ENCODE data around the gene KANSL1. TPM values are rescaled to one million over a fixed set of nuclear protein-coding genes. Genes with fewer than 3 reads are reported as not detected.

The KANSL1 gene
- total RNA-seq, 1 experiment from 2014 or later: 52.5 TPM

GRCh38 chr17:46163316-46163715, 29.9 kb downstream of the KANSL1 start:
- no TSS peak for BruUV-seq (replicated peaks)
- Histone ChIP-seq H3K4me1 (replicated peaks; ENCODE audit: insufficient read depth) (peaks cover 8% of the 10 kb centered on the region), H3K79me2 (ENCODE audit: low read depth) (peaks cover 99% of the 10 kb centered on the region), H3K9me3 (ENCODE audit: insufficient read depth, low read depth) (no peaks in the 10 kb centered on the region), H3F3A (ENCODE audit: insufficient read depth, low read depth) (no peaks in the 10 kb centered on the region; the same call in none of the 2 replicates), H3K27me3 (ENCODE audit: insufficient read depth, low read depth) (no peaks in the 10 kb centered on the region), H3K27ac (no peak overlapping the region), H4K20me1 (ENCODE audit: insufficient read depth) (peaks cover 90% of the 10 kb centered on the region), H3K36me3 (ENCODE audit: low read depth) (peaks cover 6% of the 10 kb centered on the region; the same call in 1 of the 2 replicates), H3K4me2 (no peak overlapping the region), H2AFZ (no peak overlapping the region), H3K9me2 (ENCODE audit: insufficient read depth) (no peaks in the 10 kb centered on the region), H3K4me3 (no peak overlapping the region)
- intact Hi-C loops (cut with micrococcal nuclease; ENCODE audit: unreplicated experiment): no loop called here
- CTCF ChIA-PET: no interaction called here
- POLR2A ChIA-PET (ENCODE audit: unreplicated experiment): interaction anchor here (0.8 kb wide), 1 partner anchor 50 kb away, joined by 9 read pairs; no protein-coding TSS in a partner anchor
- DNase-seq: no peak
- TF ChIP-seq CTCF (conservative IDR thresholded peaks at IDR 0.05): no peak
- TF ChIP-seq EZH2 (IDR thresholded peaks at IDR 0.05; ENCODE audit: low read depth): no peak

GRCh38 chr17:46162866-46163265, 30.4 kb downstream of the KANSL1 start:
- no peak overlapping the region for H3K27ac ChIP-seq
- H3K79me2 ChIP-seq (ENCODE audit: low read depth): peaks cover 99% of the 10 kb centered on the region
- H3K9me2 ChIP-seq (ENCODE audit: insufficient read depth): no peaks in the 10 kb centered on the region
- no peaks in the 10 kb centered on the region for H3K9me3 ChIP-seq (ENCODE audit: insufficient read depth, low read depth)
- POLR2A ChIA-PET (ENCODE audit: unreplicated experiment): interaction anchor here (0.6 kb wide), 1 partner anchor 24 kb away, joined by 3 read pairs; no protein-coding TSS in a partner anchor
- no peak overlapping the region for H2AFZ ChIP-seq
- no peak for TF ChIP-seq CTCF (conservative IDR thresholded peaks at IDR 0.05)
- TF ChIP-seq EZH2 (IDR thresholded peaks at IDR 0.05; ENCODE audit: low read depth): no peak
- H3K27me3 ChIP-seq (ENCODE audit: insufficient read depth, low read depth): no peaks in the 10 kb centered on the region
- no peak for DNase-seq
- BruUV-seq (replicated peaks): no TSS peak
- H3K4me2 ChIP-seq: no peak overlapping the region
- no peak overlapping the region for H3K4me3 ChIP-seq
- CTCF ChIA-PET: no interaction called here
- intact Hi-C loops (cut with micrococcal nuclease; ENCODE audit: unreplicated experiment): no loop called here
- peaks cover 6% of the 10 kb centered on the region; the same call in 1 of the 2 replicates for H3K36me3 ChIP-seq (ENCODE audit: low read depth)
- peaks cover 90% of the 10 kb centered on the region for H4K20me1 ChIP-seq (ENCODE audit: insufficient read depth)
- H3K4me1 ChIP-seq (replicated peaks; ENCODE audit: insufficient read depth): peaks cover 4% of the 10 kb centered on the region
- peaks cover 2% of the 10 kb centered on the region for H3F3A ChIP-seq (ENCODE audit: insufficient read depth, low read depth)

- ChIA-PET CTCF (no interaction called here), POLR2A (ENCODE audit: unreplicated experiment) (interaction anchor here (0.7 kb wide), 1 partner anchor 42 kb away, joined by 10 read pairs; no protein-coding TSS in a partner anchor)
- H3K27ac ChIP-seq: no peak overlapping the region
- H3K27me3 ChIP-seq (ENCODE audit: insufficient read depth, low read depth): no peaks in the 10 kb centered on the region
- TF ChIP-seq CTCF (conservative IDR thresholded peaks at IDR 0.05): no peak
- H3K9me2 ChIP-seq (ENCODE audit: insufficient read depth): no peaks in the 10 kb centered on the region
- no peaks in the 10 kb centered on the region; the same call in 1 of the 2 replicates for H3K4me1 ChIP-seq (replicated peaks; ENCODE audit: insufficient read depth)
- peaks cover 99% of the 10 kb centered on the region for H3K79me2 ChIP-seq (ENCODE audit: low read depth)
- DNase-seq: no peak
- H3K4me3 ChIP-seq: no peak overlapping the region
- no peaks in the 10 kb centered on the region; the same call in 1 of the 2 replicates for H3K36me3 ChIP-seq (ENCODE audit: low read depth)
- no TSS peak for BruUV-seq (replicated peaks)
- no peaks in the 10 kb centered on the region for H3K9me3 ChIP-seq (ENCODE audit: insufficient read depth, low read depth)
- intact Hi-C loops (cut with micrococcal nuclease; ENCODE audit: unreplicated experiment): no loop called here
- H3F3A ChIP-seq (ENCODE audit: insufficient read depth, low read depth): peaks cover 11% of the 10 kb centered on the region
- peaks cover 96% of the 10 kb centered on the region for H4K20me1 ChIP-seq (ENCODE audit: insufficient read depth)
- H2AFZ ChIP-seq: no peak overlapping the region
- no peak overlapping the region for H3K4me2 ChIP-seq
These were observed 33.1 kb downstream of the KANSL1 start for GRCh38 chr17:46160169-46160568.

All from PC-9 (cell line).